ENCODE measurements around the gene PLA2G3.
"Not testable (repeated sequence)": the region's sequence is repeated elsewhere in the genome, so short reads cannot be mapped to it uniquely, and the experiment has no call there.

Gene PLA2G3

DNA sequence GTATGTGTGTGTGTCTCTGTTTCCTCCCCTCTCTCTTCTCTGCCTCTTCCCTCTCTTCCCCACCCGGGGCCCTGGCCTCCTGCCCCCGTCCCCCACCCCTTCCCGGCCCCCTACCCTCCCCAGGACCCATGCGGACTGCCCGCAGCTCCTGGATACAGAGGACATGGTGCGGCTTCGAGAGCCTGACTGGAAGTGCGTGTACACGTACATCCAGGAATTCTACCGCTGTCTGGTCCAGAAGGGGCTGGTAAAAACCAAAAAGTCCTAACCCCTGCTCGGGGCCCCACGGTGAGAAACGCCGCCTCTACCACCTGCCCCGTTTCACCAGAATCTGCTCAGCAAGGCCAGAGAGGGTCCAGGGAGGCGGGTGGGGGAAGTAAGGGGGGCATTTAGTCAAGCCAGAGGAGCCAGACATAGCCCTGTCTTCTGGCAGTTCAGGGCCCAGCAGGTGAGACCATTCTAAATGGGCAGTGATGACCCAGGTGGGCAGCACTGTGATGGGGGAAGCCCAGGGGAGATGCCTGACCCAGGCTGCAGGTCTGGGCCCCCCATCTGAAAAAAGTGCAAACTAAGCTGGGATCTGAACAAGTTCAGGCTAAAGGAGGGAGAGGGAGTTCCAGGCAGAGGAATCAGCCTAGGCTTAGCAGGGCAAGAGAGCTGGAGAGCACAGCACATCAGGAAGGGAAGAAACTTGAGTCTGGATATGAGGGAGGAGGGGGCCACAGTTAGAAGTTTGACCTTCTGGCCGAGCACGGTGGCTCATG, 39.4 kb downstream of the PLA2G3 start:
- Mint-ChIP-seq H3K36me3 (ENCODE audit: low read depth) (peaks cover 13% of the 10 kb centered on the region), H3K4me1 (peaks cover 20% of the 10 kb centered on the region), H3K27ac (no peak overlapping the region), H3K4me3 (no peak overlapping the region), H3K27me3 (ENCODE audit: low read depth, poor library complexity) (peaks cover 14% of the 10 kb centered on the region), H3K9me3 (no peaks in the 10 kb centered on the region)
- TF ChIP-seq CTCF (IDR thresholded peaks at IDR 0.05), result no peak
- DNase-seq, result no peak

GRCh38 chr22:31099841-31100761, 40.2 kb downstream of the PLA2G3 start:
- Mint-ChIP-seq H3K27me3 (ENCODE audit: low read depth, poor library complexity) (peaks cover 7% of the 10 kb centered on the region), H3K4me3 (no peak overlapping the region), H3K9me3 (no peaks in the 10 kb centered on the region), H3K4me1 (peaks cover 16% of the 10 kb centered on the region), H3K36me3 (ENCODE audit: low read depth) (peaks cover 22% of the 10 kb centered on the region), H3K27ac (no peak overlapping the region)
- no peak for TF ChIP-seq CTCF (IDR thresholded peaks at IDR 0.05)
- no peak for DNase-seq

DNA sequence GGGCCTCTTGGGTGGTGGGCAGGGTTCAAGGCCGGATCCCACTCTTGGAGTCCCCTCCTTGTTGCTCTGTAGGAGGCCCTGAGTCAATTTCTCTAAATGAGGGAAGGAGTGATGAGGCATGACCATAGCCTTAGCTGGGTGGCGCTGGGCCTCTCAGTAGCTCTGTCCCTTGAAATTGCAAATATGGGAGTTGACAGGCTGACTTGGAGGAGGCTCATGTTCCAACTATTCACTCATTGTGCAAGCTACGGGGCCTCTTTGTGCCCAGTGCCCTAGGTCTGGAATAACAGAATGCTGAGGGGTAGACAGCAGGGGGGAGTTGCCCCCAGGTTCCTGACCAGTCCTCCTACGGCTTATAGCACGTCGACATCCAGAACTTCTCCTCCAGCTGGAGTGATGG, 40.9 kb downstream of the PLA2G3 start:
- H3K4me1 Mint-ChIP-seq, result peaks cover 16% of the 10 kb centered on the region
- no peaks in the 10 kb centered on the region for H3K9me3 Mint-ChIP-seq
- H3K4me3 Mint-ChIP-seq, result no peak overlapping the region
- no peak overlapping the region for H3K27ac Mint-ChIP-seq
- no peak for DNase-seq
- H3K27me3 Mint-ChIP-seq (ENCODE audit: low read depth, poor library complexity), result peaks cover 6% of the 10 kb centered on the region
- TF ChIP-seq CTCF (IDR thresholded peaks at IDR 0.05), result no peak
- peaks cover 27% of the 10 kb centered on the region for H3K36me3 Mint-ChIP-seq (ENCODE audit: low read depth)

DNA sequence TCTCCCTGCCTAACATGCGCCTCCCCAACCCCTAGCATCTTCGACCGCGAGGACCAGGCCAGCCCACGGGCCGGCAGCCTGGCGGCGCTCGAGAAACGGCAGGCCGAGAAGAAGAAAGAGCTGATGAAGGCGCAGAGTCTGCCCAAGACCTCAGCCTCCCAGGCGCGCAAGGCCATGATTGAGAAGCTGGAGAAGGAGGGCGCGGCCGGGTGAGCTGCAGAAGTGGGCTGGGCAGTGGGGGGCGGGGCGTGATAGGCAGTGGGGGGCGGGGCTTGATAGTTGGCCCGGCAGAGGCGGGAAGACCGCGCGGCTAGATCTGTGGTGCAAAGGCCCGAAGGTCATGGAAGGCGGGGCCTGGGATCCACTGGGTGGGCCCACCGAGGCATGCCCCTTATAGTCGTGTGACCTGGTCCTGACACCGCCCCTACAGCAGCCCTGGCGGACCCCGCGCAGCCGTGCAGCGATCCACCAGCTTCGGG, 41.6 kb downstream of the PLA2G3 start:
- Mint-ChIP-seq H3K9me3 (no peaks in the 10 kb centered on the region), H3K36me3 (ENCODE audit: low read depth) (peaks cover 32% of the 10 kb centered on the region), H3K4me3 (peak overlapping the region; percentile 38), H3K27ac (no peak overlapping the region), H3K27me3 (ENCODE audit: low read depth, poor library complexity) (peaks cover 4% of the 10 kb centered on the region), H3K4me1 (peaks cover 16% of the 10 kb centered on the region)
- TF ChIP-seq CTCF (IDR thresholded peaks at IDR 0.05), result no peak
- DNase-seq, result peak; percentile 72

- no peak for DNase-seq
- Mint-ChIP-seq H3K36me3 (ENCODE audit: low read depth) (peaks cover 32% of the 10 kb centered on the region), H3K9me3 (no peaks in the 10 kb centered on the region), H3K27ac (no peak overlapping the region), H3K4me3 (peak overlapping the region; percentile 38), H3K27me3 (ENCODE audit: low read depth, poor library complexity) (peaks cover 4% of the 10 kb centered on the region), H3K4me1 (peaks cover 16% of the 10 kb centered on the region)
- no peak for TF ChIP-seq CTCF (IDR thresholded peaks at IDR 0.05)
These were observed 42.2 kb downstream of the PLA2G3 start for GRCh38 chr22:31097941-31098631.

DNA sequence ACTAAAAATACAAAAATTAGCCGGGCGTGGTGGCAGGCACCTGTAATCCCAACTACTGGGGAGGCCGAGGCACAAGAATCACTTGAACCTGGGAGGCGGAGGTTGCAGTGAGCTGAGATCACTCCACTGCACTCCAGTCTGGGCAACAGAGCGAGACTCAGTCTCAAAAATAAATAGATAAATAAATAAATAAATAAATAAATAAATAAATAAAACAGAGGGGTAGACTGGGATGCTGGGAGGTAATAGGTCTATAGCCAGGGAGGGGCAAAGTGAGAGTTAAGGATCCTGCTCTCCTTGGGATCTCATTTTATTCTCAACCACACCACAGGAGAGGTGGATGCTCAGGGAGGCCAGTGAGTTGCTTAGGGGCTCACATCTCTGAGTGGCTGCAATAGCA, 42.8 kb downstream of the PLA2G3 start:
- not testable (repeated sequence) for H3K9me3 Mint-ChIP-seq; H3K27me3 Mint-ChIP-seq (ENCODE audit: low read depth, poor library complexity); H3K4me3 Mint-ChIP-seq; H3K27ac Mint-ChIP-seq; DNase-seq
- Mint-ChIP-seq H3K4me1 (peaks cover 16% of the 10 kb centered on the region), H3K36me3 (ENCODE audit: low read depth) (peaks cover 32% of the 10 kb centered on the region)

Measured in nephron progenitor cell (in vitro differentiated cells).